ENCODE measurements around the gene SYNPO2. TPM values are rescaled to one million over a fixed set of nuclear protein-coding genes. Genes with fewer than 3 reads are reported as not detected.
A peak's percentile ranks its signal among the peaks of the same experiment; 100 is the strongest.

SYNPO2 gene
- total RNA-seq, 4 donors from 2014 or later, result 144 to 400 (median 228) TPM

DNA sequence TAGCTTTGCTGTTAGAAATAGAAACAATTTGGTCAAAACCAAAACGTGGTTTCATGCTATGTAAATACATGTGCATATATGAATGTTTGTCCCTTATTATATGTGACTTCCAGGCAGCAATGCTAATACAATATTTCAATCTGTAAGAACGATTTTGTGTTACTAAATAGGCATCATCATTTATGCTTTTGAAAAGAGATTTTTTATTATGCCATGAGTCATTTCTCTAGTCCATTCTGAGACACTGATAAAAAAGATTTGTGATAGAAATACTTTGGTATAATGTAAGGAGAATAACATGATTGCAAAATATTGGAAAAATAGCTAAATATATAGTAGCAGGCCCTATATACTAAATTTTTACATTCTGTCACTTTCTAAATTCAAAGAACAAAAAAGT lies 28.9 kb downstream of the SYNPO2 start:
- Histone ChIP-seq H3K4me3 (no peak overlapping the region), H3K27ac (peak overlapping the region; percentile 78 to 96), H3K27me3 (no peaks in the 10 kb centered on the region), H3K9me3 (no peaks in the 10 kb centered on the region), H3K36me3 (no peaks in the 10 kb centered on the region), H3K4me1 (peaks cover 0 to 10% of the 10 kb centered on the region in 2 donors)
- intact Hi-C loops (cut with DNase I; ENCODE audit: low total_unique reads), result no loop called here
- no peak for DNase-seq
- TF ChIP-seq, protein P1, sequence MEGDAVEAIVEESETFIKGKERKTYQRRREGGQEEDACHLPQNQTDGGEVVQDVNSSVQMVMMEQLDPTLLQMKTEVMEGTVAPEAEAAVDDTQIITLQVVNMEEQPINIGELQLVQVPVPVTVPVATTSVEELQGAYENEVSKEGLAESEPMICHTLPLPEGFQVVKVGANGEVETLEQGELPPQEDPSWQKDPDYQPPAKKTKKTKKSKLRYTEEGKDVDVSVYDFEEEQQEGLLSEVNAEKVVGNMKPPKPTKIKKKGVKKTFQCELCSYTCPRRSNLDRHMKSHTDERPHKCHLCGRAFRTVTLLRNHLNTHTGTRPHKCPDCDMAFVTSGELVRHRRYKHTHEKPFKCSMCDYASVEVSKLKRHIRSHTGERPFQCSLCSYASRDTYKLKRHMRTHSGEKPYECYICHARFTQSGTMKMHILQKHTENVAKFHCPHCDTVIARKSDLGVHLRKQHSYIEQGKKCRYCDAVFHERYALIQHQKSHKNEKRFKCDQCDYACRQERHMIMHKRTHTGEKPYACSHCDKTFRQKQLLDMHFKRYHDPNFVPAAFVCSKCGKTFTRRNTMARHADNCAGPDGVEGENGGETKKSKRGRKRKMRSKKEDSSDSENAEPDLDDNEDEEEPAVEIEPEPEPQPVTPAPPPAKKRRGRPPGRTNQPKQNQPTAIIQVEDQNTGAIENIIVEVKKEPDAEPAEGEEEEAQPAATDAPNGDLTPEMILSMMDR (IDR thresholded peaks at IDR 0.05), result no peak
- no peak for TF ChIP-seq POLR2A (IDR thresholded peaks at IDR 0.05)

DNA sequence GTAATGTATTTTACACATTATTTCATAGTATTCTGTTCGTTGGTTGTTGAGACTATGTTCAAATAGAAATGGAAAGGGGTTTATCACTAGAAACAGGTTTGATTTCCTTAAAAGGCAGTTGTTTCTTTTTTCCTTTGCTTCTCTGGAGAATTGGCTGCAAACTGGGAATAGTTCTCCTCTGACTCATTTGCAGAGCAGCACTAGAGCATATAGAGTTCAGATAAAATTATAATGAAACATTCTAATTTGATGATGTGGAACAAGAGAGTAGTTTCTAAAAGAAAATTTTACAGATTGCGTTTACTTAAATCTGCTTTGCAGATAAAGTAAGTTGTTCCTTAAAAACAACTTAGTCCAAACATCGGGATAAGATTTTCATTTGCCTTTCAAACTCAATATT lies 29.7 kb downstream of the SYNPO2 start:
- Histone ChIP-seq H3K27ac (peak overlapping the region; percentile 78 to 96), H3K27me3 (no peaks in the 10 kb centered on the region), H3K4me1 (peaks cover 0 to 10% of the 10 kb centered on the region in 2 donors), H3K9me3 (no peaks in the 10 kb centered on the region), H3K4me3 (peak overlapping the region in 1 of 2 donors; percentile 5), H3K36me3 (no peaks in the 10 kb centered on the region)
- DNase-seq, result no peak
- intact Hi-C loops (cut with DNase I; ENCODE audit: low total_unique reads), result no loop called here
- TF ChIP-seq, protein P1 (IDR thresholded peaks at IDR 0.05), result no peak
- no peak for TF ChIP-seq POLR2A (IDR thresholded peaks at IDR 0.05)

DNA sequence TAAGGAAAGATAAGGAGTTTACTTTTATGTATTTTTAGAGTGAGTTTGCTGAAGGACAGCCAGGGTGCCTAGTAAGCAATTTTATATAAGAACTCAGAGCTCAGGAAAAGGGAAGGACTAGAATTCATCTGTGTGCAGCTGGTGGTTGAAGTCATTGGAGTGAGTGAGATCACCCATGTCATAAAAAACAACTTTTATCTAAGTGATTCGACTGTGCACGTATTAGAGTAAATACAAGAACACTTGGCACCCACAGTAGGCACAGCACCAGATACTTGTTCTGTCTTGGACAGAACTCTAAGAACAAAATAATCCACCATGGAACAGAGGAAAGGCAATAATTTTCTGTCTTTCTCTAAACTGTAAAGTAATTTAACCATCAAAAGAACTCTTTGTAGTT lies 31.6 kb downstream of the SYNPO2 start:
- intact Hi-C loops (cut with DNase I; ENCODE audit: low total_unique reads), result no loop called here
- Histone ChIP-seq H3K27me3 (no peaks in the 10 kb centered on the region), H3K36me3 (no peaks in the 10 kb centered on the region), H3K9me3 (no peaks in the 10 kb centered on the region), H3K4me3 (no peak overlapping the region), H3K4me1 (peaks cover 0 to 10% of the 10 kb centered on the region in 2 donors), H3K27ac (peak overlapping the region; percentile 78 to 96)
- peak; percentile 34 to 72 for DNase-seq
- TF ChIP-seq, protein P1 (IDR thresholded peaks at IDR 0.05), result no peak
- no peak for TF ChIP-seq POLR2A (IDR thresholded peaks at IDR 0.05)

DNA sequence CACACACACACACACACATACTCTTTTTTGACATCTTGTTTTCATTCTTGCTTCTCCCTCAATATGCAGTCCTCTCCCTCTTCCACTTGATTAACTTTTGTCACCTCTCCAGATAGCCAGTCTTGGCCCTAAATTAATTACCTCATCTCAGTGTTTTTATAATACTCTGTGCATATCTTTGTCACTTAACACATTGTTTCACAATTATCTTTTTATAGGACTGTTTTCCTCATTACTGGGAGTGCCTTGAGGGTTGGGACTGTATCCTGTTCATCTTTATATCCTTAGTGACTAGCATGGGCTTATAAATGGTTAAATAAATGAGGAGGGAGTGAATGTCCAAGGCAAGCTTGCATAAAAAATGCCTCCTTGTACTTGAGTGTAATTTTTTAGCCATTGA lies 33.1 kb downstream of the SYNPO2 start:
- no peaks in the 10 kb centered on the region for H3K27me3 ChIP-seq
- TF ChIP-seq, protein P1 (IDR thresholded peaks at IDR 0.05), result no peak
- TF ChIP-seq POLR2A (IDR thresholded peaks at IDR 0.05), result no peak
- no peaks in the 10 kb centered on the region for H3K36me3 ChIP-seq
- DNase-seq, result no peak
- no peak overlapping the region for H3K4me3 ChIP-seq
- intact Hi-C loops (cut with DNase I; ENCODE audit: low total_unique reads), result no loop called here
- H3K4me1 ChIP-seq, result peaks cover 0 to 13% of the 10 kb centered on the region in 2 donors
- H3K9me3 ChIP-seq, result no peaks in the 10 kb centered on the region
- peak overlapping the region; percentile 78 to 96 for H3K27ac ChIP-seq

DNA sequence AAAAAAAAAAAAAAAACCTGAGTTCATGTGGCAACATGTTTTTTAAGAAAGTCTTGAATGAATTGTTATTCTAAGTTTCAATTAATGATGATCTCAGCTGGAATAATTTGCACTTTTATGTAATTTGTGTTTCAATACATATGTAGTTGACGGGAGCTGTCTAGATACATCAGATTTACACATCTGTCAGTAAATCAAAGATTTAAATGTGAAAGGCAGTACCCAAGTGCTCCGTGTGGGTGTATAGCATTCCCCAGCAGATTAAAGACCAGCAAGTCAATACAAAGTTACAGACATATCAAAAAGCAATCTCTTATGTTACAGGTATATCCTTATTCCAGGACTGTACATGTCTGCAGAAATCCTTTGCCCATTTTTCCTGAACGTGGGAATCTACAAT lies 35.2 kb downstream of the SYNPO2 start:
- no peaks in the 10 kb centered on the region for H3K36me3 ChIP-seq
- TF ChIP-seq, protein P1 (IDR thresholded peaks at IDR 0.05), result no peak
- TF ChIP-seq POLR2A (IDR thresholded peaks at IDR 0.05), result no peak
- H3K27ac ChIP-seq, result peak overlapping the region; percentile 59 to 96
- no peak overlapping the region for H3K4me3 ChIP-seq
- no peak for DNase-seq
- H3K27me3 ChIP-seq, result no peaks in the 10 kb centered on the region
- intact Hi-C loops (cut with DNase I; ENCODE audit: low total_unique reads), result no loop called here
- H3K9me3 ChIP-seq, result no peaks in the 10 kb centered on the region
- H3K4me1 ChIP-seq, result peaks cover 0 to 13% of the 10 kb centered on the region in 2 donors
